Measurements from ENCODE around the gene RNF43. TPM values are rescaled to one million over a fixed set of nuclear protein-coding genes. Genes with fewer than 3 reads are reported as not detected.

The RNF43 gene
- total and polyA plus RNA-seq, 2 donors (not counting 1 experiment from before 2014, with no cell fraction given): 2.5 to 2.6 TPM

DNA sequence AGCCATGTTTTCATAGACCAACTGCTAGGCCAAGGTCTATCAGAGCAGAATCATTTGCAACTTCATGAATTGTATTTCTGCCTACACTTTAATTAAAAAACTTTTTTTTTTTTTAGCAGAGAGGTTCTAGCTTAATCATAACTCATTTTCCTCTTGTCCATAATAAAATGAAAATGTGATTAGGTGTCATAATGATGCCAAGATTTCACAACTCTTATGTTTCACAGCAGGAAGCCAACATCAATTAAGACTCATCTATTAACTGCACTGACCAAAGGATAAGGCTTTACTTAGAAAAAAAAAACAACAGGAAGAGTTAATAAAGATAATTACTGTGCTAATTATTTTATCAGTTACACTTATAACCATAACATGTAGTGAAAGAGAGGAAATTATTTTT, 18.9 kb upstream of the RNF43 start:
- Histone ChIP-seq H3K4me3 (ENCODE audit: control extremely low read depth in 1 of 5, extremely low read depth in 1 of 5, insufficient read depth in 1 of 5, low read depth in 2 of 5, low read length in 4 of 5) (no peak overlapping the region), H3K36me3 (replicated peaks in 1 of 2; ENCODE audit: control extremely low read depth in 1 of 2, control insufficient read depth in 1 of 2, extremely low read depth in 1 of 2, insufficient read depth in 2 of 2, low read length in 1 of 2) (peaks cover 3 to 7% of the 10 kb centered on the region in 2 experiments), H3K9ac (ENCODE audit: low read length) (no peak overlapping the region), H2AFZ (ENCODE audit: insufficient read depth, low read depth, low read length, poor library complexity, severe bottlenecking) (no peak overlapping the region), H3K27me3 (replicated peaks in 1 of 4; ENCODE audit: control extremely low read depth in 1 of 4, control insufficient read depth in 3 of 4, insufficient read depth in 4 of 4, low read length in 3 of 4) (no peaks in the 10 kb centered on the region), H3K79me2 (ENCODE audit: control insufficient read depth, insufficient read depth, low read length) (no peaks in the 10 kb centered on the region), H3K9me3 (ENCODE audit: control extremely low read depth in 1 of 3, control insufficient read depth in 2 of 3, insufficient read depth in 1 of 3, low read length in 2 of 3) (no peaks in the 10 kb centered on the region), H3K4me1 (ENCODE audit: control insufficient read depth in 2 of 2, insufficient read depth in 2 of 2, low read length in 2 of 2) (no peaks in the 10 kb centered on the region), H4K20me1 (ENCODE audit: control insufficient read depth, insufficient read depth, low read length, poor library complexity, severe bottlenecking) (no peaks in the 10 kb centered on the region), H3K4me2 (replicated peaks; ENCODE audit: low read depth, low read length, poor library complexity, severe bottlenecking) (no peak overlapping the region), H3K27ac (ENCODE audit: low read length in 2 of 2) (no peak overlapping the region)
- Mint-ChIP-seq H3K27me3 (no peaks in the 10 kb centered on the region), H3K4me3 (no peak overlapping the region), H3K27ac (no peak overlapping the region), H3K4me1 (no peaks in the 10 kb centered on the region), H3K9me3 (ENCODE audit: insufficient read depth) (no peaks in the 10 kb centered on the region)
- intact Hi-C loops (cut with micrococcal nuclease): no loop called here
- ATAC-seq (ENCODE audit: low read depth) (no peak), DNase-seq (no peak)
- CTCF ChIA-PET: interaction anchor here (2.6 kb wide), 1 partner anchor 119 kb away, joined by 14 read pairs; no protein-coding TSS in a partner anchor
- POLR2A ChIA-PET: no interaction called here
- TF ChIP-seq, protein P1, sequence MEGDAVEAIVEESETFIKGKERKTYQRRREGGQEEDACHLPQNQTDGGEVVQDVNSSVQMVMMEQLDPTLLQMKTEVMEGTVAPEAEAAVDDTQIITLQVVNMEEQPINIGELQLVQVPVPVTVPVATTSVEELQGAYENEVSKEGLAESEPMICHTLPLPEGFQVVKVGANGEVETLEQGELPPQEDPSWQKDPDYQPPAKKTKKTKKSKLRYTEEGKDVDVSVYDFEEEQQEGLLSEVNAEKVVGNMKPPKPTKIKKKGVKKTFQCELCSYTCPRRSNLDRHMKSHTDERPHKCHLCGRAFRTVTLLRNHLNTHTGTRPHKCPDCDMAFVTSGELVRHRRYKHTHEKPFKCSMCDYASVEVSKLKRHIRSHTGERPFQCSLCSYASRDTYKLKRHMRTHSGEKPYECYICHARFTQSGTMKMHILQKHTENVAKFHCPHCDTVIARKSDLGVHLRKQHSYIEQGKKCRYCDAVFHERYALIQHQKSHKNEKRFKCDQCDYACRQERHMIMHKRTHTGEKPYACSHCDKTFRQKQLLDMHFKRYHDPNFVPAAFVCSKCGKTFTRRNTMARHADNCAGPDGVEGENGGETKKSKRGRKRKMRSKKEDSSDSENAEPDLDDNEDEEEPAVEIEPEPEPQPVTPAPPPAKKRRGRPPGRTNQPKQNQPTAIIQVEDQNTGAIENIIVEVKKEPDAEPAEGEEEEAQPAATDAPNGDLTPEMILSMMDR (IDR thresholded peaks at IDR 0.05): no peak
- TF ChIP-seq EZH2 (IDR thresholded peaks at IDR 0.05; ENCODE audit: borderline replicate concordance, insufficient read depth, low read depth, low read length, poor library complexity, severe bottlenecking): no peak

DNA sequence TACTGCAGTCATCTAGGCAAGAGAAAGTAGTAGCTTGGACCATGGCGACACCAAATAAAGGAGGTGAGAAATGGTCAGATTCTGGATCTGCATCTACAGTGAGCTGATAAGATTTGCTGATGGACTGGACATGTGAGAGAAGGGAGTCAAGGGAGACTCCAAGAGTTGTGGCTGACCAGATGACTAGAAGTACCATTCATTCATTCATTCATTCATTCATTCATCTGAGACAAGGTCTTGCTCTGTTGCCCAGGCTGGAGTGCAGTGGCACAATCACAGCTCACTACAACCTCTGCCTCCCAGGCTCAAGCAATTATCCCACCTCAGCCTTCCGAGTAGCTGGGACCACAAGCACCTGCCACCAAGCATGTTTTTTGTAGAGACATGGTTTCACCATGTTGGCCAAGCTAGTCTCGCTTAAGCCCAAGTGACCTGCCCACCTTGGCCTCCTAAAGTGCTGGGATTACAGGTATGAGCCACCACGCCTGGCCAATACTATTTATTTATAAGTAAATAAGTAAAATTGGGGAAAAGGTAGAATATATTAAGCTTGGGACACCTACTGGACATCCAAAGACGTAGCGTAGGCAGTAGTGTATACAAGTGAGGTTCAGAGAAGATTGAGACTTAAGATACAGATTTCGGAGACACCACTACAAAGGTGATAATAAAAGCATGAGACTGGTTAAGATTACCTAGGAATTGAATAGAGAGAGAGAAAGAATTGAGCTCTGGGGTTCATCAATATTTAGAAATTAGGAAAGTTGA, 15.7 kb upstream of the RNF43 start:
- Histone ChIP-seq H3K4me2 (replicated peaks; ENCODE audit: low read depth, low read length, poor library complexity, severe bottlenecking) (no peak overlapping the region), H3K4me1 (ENCODE audit: control insufficient read depth in 2 of 2, insufficient read depth in 2 of 2, low read length in 2 of 2) (no peaks in the 10 kb centered on the region), H4K20me1 (ENCODE audit: control insufficient read depth, insufficient read depth, low read length, poor library complexity, severe bottlenecking) (no peaks in the 10 kb centered on the region), H3K9me3 (ENCODE audit: control extremely low read depth in 1 of 3, control insufficient read depth in 2 of 3, insufficient read depth in 1 of 3, low read length in 2 of 3) (no peaks in the 10 kb centered on the region), H2AFZ (ENCODE audit: insufficient read depth, low read depth, low read length, poor library complexity, severe bottlenecking) (no peak overlapping the region), H3K9ac (ENCODE audit: low read length) (no peak overlapping the region), H3K79me2 (ENCODE audit: control insufficient read depth, insufficient read depth, low read length) (no peaks in the 10 kb centered on the region), H3K27me3 (replicated peaks in 1 of 4; ENCODE audit: control extremely low read depth in 1 of 4, control insufficient read depth in 3 of 4, insufficient read depth in 4 of 4, low read length in 3 of 4) (no peaks in the 10 kb centered on the region), H3K4me3 (ENCODE audit: control extremely low read depth in 1 of 5, extremely low read depth in 1 of 5, insufficient read depth in 1 of 5, low read depth in 2 of 5, low read length in 4 of 5) (no peak overlapping the region), H3K27ac (ENCODE audit: low read length in 2 of 2) (no peak overlapping the region), H3K36me3 (replicated peaks in 1 of 2; ENCODE audit: control extremely low read depth in 1 of 2, control insufficient read depth in 1 of 2, extremely low read depth in 1 of 2, insufficient read depth in 2 of 2, low read length in 1 of 2) (peaks cover 0 to 7% of the 10 kb centered on the region in 2 experiments)
- Mint-ChIP-seq H3K4me3 (no peak overlapping the region), H3K4me1 (peaks cover 2% of the 10 kb centered on the region), H3K9me3 (ENCODE audit: insufficient read depth) (no peaks in the 10 kb centered on the region), H3K27me3 (no peaks in the 10 kb centered on the region), H3K27ac (no peak overlapping the region)
- ChIA-PET CTCF (interaction anchor here (0.6 to 2.0 kb wide), 3 partner anchors 116 to 545 kb away, joined by 5 to 15 read pairs (median 6); no protein-coding TSS in a partner anchor), POLR2A (no interaction called here)
- no peak for ATAC-seq (ENCODE audit: low read depth)
- intact Hi-C loops (cut with micrococcal nuclease): no loop called here
- no peak for TF ChIP-seq EZH2 (IDR thresholded peaks at IDR 0.05; ENCODE audit: borderline replicate concordance, insufficient read depth, low read depth, low read length, poor library complexity, severe bottlenecking)
- TF ChIP-seq, protein P1 (IDR thresholded peaks at IDR 0.05): no peak
- 94% methylated on average over 3 of the region's 7 CpGs for WGBS (ENCODE audit: insufficient coverage)
- DNase-seq: no peak

All from B cell (primary cell).